ENCODE results near the gene PIK3AP1.

- TF ChIP-seq EZH2phosphoT487 (conservative IDR thresholded peaks at IDR 0.05; ENCODE audit: low read length) (no peak), CTCF (IDR thresholded peaks at IDR 0.05; ENCODE audit: insufficient read depth, low read length, poor library complexity, severe bottlenecking) (no peak)
Observed at GRCh38 chr10:96625173-96625572, 95.1 kb downstream of the PIK3AP1 start.
